ENCODE measurements around the gene KCNG4.
"Not testable (repeated sequence)": the region's sequence is repeated elsewhere in the genome, so short reads cannot be mapped to it uniquely, and the experiment has no call there.

DNA sequence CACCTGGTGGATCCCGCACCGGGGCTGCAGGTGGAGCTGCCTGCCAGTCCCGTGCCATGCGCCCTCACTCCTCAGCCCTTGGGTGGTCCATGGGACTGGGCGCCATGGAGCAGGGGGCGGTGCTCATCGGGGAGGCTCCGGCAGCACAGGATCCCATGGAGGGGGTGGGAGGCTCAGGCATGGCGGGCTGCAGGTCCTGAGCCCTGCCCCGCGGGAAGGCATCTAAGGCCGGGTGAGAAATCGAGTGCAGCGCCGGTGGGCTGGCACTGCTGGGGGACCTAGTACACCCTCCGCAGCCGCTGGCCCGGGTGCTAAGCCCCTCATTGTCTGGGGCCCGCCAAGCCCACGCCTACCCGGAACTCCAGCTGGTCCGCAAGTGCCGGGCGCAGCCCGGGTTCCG is 35.3 kb downstream of the KCNG4 start:
- TF ChIP-seq POLR2A (IDR thresholded peaks at IDR 0.05): not testable (repeated sequence)
- TF ChIP-seq, protein P1, sequence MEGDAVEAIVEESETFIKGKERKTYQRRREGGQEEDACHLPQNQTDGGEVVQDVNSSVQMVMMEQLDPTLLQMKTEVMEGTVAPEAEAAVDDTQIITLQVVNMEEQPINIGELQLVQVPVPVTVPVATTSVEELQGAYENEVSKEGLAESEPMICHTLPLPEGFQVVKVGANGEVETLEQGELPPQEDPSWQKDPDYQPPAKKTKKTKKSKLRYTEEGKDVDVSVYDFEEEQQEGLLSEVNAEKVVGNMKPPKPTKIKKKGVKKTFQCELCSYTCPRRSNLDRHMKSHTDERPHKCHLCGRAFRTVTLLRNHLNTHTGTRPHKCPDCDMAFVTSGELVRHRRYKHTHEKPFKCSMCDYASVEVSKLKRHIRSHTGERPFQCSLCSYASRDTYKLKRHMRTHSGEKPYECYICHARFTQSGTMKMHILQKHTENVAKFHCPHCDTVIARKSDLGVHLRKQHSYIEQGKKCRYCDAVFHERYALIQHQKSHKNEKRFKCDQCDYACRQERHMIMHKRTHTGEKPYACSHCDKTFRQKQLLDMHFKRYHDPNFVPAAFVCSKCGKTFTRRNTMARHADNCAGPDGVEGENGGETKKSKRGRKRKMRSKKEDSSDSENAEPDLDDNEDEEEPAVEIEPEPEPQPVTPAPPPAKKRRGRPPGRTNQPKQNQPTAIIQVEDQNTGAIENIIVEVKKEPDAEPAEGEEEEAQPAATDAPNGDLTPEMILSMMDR (IDR thresholded peaks at IDR 0.05): not testable (repeated sequence)
